NCI-H2227 (cell line): ENCODE measurements around the gene ABCF1.
A peak's percentile ranks its signal among the peaks of the same experiment; 100 is the strongest.

ENCODE experiments used
- DNase-seq: peaks from one replicate; lab custom pipeline; 2025; ENCODE audit not compliant: unreplicated experiment; lab: John Stamatoyannopoulos, UW

Gene ABCF1

DNA sequence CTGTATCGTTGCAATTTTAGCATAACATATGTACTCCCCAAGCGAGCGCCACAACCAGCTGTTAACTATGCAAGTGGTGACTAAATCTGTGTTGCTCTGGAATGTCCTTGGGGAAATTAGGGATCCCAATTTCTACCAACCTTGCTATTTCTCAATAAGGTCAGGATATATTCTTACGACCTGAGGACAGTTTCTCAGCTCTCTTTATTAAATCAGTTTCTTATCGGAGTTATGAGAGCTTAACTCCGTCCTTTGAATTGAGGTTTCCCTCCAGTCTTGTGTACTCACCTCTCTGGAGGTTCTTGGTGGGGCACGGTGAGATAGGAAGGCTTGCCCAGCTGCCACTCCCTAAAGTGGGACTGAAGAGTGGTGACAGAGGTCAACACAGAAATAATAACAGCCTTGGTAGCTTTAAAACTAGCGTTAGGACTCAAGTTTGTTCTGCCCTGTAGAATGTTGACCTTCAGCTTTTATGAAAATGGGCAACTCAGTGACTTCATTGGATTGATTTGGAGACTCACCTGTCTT is 47.1 kb downstream of the ABCF1 start:
- DNase-seq = no peak

DNA sequence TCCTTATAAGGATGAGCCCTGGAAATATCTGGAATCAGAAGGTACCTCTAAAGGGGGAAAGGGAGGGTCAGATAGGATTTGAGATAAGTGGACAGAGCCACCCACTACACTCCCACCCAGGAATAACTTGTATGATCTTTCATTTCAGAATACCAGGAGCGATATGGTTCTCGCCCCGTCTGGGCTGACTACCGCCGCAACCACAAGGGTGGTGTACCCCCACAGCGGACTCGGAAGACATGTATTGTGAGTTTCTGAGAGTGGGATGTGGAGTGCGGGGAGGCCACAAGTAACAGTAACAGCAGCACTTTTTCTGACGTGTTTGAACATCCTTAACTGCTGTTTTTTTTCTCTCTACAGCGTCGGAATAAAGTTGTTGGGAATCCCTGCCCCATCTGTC is 48.3 kb downstream of the ABCF1 start:
- no peak for DNase-seq

DNA sequence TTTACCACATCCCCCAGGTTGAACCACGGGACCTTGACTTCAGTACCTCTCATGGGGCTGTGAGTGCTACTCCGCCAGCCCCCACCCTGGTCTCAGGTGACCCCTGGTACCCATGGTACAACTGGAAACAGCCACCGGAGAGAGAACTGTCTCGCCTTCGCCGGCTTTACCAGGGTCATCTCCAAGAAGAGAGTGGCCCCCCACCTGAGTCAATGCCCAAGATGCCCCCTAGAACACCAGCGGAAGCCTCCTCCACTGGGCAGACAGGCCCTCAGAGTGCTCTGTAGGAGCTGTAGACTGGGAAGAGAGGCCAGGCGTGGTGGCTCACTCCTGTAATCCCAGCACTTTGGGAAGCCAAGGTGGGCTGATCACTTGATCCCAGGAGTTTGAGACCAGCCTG is 54.3 kb downstream of the ABCF1 start:
- DNase-seq = no peak

DNA sequence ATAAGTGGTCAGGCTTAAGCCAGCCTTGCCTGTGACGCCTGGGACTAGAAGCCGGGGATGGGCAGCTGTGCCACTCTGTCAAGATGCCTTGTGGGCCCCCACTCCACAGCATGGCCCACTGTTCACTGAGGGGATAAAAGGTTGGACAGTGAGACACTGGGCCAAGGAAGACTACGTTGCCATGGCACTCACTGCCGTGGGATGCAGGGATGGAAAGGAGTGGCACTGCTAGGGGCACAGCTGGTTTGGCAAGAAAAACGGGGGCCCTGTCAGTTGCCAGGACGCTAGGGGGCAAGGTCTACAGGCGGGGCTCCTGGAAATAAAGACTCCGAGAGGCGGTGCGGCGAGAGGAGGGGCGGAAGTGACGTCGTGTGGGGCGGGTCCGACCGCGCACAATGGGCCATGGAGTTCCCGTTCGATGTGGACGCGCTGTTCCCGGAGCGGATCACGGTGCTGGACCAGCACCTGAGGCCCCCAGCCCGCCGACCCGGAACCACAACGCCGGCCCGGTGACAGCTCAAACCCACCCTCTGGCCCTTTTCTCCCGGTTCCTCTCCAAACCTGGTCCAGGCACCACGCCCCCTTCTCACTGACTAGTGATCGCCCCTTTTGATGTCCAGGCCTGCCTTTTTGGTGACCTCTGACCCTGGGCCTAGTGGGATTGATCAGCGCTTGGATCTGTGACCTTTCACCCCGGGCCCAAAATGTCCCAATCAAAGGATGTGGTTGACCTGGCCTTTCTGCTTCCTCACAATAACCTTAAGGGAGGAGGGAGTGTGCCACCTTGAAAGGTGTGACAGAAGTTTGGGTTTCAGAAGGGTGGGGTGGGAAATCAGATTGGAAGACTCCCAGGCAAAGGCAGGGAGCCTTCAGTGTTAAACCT is 55.5 kb downstream of the ABCF1 start, which contains the start of gene ATAT1:
Gene ATAT1, plus strand, starts transcription at position 391 of the 883 bp plus-strand sequence.
- peak; percentile 94 for DNase-seq

DNA sequence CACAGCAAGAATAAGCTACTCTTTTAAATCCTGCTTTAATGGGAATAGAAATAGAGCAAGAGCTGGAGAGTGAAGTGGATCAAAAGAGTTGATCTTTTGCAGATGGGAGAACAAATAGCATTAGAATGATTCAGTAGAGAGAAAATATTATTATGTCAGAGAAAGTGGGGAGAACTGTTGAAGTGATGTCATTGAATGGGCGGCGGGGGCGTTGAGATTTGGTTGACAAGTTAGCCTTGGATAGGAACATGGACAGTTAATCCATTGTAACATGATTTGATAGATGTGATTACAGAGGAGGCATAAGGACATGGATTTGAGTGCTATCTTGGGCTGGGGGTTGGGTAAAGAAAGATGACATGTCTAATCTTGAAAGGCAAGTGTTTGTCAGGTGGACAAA is 64.6 kb downstream of the ABCF1 start:
- no peak for DNase-seq

DNA sequence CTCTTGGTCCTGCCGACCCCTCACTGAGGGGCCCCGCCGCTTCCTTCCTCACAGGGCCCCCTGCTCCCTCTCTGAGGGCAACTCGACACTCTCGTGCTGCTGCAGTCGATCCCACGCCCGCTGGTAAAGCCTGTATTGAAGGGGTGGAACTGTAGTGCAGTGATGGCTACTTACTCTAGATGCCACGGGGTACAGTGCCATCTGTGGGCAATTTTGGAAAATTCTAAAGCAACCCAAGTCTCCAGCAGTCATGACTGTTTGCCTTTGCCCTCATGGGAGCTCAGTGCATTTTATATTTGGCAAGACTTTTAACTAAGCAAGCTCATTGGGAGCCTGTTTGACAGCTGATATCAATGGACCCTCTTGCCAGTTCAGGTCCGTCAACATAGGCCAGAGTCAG is 69.2 kb downstream of the ABCF1 start:
- no peak for DNase-seq

DNA sequence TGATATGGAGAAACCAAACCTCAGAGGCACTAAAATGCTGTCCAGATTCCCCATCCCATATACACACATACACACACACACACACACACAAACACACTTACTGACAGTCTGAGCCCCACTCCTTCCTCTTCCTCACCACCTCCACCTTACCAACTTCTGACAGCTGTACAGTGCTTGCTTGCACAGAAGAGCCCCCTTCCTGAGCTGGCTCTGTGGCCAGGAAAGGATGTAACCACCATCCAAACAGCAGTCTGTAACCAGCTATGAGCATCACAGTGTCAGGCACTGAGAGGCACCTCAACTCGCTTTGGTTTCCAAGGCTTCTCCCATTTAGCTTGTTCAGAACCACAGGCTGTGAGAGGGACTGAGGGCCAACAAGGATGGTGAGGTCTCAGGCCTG is 69.8 kb downstream of the ABCF1 start:
- no peak for DNase-seq
